ENCODE results near the gene FAM83C.
"Not testable (repeated sequence)": the region's sequence is repeated elsewhere in the genome, so short reads cannot be mapped to it uniquely, and the experiment has no call there.

The FAM83C gene

GRCh38 chr20:35263532-35264341 is 28.5 kb downstream of the FAM83C start:
- no peak for DNase-seq

GRCh38 chr20:35262731-35263531 is 29.3 kb downstream of the FAM83C start:
- not testable (repeated sequence) for DNase-seq

GRCh38 chr20:35262321-35262720 is 29.9 kb downstream of the FAM83C start:
- not testable (repeated sequence) for DNase-seq

- no peak for DNase-seq
These were observed 31.8 kb downstream of the FAM83C start for GRCh38 chr20:35260426-35260825.

GRCh38 chr20:35257175-35257909 is 34.9 kb downstream of the FAM83C start:
- no peak for DNase-seq

GRCh38 chr20:35254448-35254999 is 37.7 kb downstream of the FAM83C start:
- no peak for DNase-seq

- DNase-seq, result no peak
These were observed 39.2 kb downstream of the FAM83C start for GRCh38 chr20:35253010-35253409.

GRCh38 chr20:35252598-35252997 is 39.6 kb downstream of the FAM83C start:
- not testable (repeated sequence) for DNase-seq

- DNase-seq, result no peak
These were observed 40.2 kb downstream of the FAM83C start for GRCh38 chr20:35252037-35252461.

- no peak for DNase-seq
These were observed 40.6 kb downstream of the FAM83C start for GRCh38 chr20:35251613-35251940.

- no peak for DNase-seq
These were observed 43.4 kb downstream of the FAM83C start for GRCh38 chr20:35248641-35249475.

- no peak for DNase-seq
These were observed 45.5 kb downstream of the FAM83C start for GRCh38 chr20:35246723-35247122.

- DNase-seq, result no peak
These were observed 48.2 kb downstream of the FAM83C start for GRCh38 chr20:35243986-35244385.

GRCh38 chr20:35243317-35243716 is 48.9 kb downstream of the FAM83C start:
- DNase-seq, result no peak

GRCh38 chr20:35240811-35241293 is 51.4 kb downstream of the FAM83C start:
- DNase-seq, result no peak

GRCh38 chr20:35240083-35240810 is 52.0 kb downstream of the FAM83C start:
- DNase-seq, result no peak

- DNase-seq, result no peak
These were observed 53.5 kb downstream of the FAM83C start for GRCh38 chr20:35238735-35239134.

- DNase-seq, result no peak
These were observed 54.1 kb downstream of the FAM83C start for GRCh38 chr20:35238170-35238569.

- DNase-seq, result no peak
These were observed 54.7 kb downstream of the FAM83C start for GRCh38 chr20:35237486-35237885.

GRCh38 chr20:35235881-35236280 is 56.3 kb downstream of the FAM83C start:
- DNase-seq, result no peak
